Peyer's patch (tissue), 4 donors: Measurements from ENCODE around the gene TNFSF8.

Experiments used
- POLR2A ChIP-seq, 2 donors: fragments of 450-650 bp; IDR thresholded peaks; one replicate each; pipeline ENCODE4 v1.5.1; 2017; ENCODE audit warnings: antibody characterized with exemption in 2 of 2, mild to moderate bottlenecking in 2 of 2, moderate library complexity in 2 of 2
- TF ChIP-seq, protein P1 (sequence below), 6 experiments: fragments of 450-650 bp in 4 of 6; fragments of 200-600 bp in 2 of 6; sonication (generic) in 1 of 6; IDR thresholded peaks; one replicate each; pipeline ENCODE4 v1.5.1; 2017 to 2019; ENCODE audit warnings: antibody characterized with exemption in 6 of 6, mild to moderate bottlenecking in 3 of 6, moderate library complexity in 1 of 6

DNA sequence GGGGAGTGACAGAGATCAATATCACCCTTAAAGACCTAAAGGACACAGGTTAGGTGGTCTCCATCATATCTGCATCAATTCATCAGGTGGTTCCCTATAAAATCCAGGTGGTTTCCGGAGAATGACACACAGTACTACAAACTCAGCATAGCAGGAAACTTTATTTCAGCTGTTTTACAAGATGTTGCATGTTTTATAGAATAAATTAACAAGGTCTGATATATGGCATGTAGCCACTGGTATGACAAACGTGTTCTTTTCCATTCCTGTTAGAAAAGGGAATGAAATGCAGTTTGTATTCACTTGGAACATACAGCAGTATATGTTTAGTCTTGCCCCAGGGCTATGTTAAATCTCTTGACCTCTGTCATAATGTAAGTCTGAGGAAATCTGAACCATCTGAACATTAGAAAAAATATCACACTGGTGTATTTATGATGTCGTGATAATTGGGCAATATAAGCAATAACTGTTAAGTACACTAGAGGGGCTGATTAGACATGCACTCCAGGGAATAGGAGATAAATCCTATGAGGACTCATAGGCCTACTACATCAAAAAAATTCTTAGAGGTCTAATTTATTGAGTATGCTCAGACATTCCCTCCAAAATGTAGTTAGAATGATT lies 42.2 kb upstream of the TNFSF8 start:
- TF ChIP-seq, protein P1, sequence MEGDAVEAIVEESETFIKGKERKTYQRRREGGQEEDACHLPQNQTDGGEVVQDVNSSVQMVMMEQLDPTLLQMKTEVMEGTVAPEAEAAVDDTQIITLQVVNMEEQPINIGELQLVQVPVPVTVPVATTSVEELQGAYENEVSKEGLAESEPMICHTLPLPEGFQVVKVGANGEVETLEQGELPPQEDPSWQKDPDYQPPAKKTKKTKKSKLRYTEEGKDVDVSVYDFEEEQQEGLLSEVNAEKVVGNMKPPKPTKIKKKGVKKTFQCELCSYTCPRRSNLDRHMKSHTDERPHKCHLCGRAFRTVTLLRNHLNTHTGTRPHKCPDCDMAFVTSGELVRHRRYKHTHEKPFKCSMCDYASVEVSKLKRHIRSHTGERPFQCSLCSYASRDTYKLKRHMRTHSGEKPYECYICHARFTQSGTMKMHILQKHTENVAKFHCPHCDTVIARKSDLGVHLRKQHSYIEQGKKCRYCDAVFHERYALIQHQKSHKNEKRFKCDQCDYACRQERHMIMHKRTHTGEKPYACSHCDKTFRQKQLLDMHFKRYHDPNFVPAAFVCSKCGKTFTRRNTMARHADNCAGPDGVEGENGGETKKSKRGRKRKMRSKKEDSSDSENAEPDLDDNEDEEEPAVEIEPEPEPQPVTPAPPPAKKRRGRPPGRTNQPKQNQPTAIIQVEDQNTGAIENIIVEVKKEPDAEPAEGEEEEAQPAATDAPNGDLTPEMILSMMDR (IDR thresholded peaks at IDR 0.05) = no peak
- TF ChIP-seq POLR2A (IDR thresholded peaks at IDR 0.05) = no peak
